ENCODE measurements around the gene FHOD3.

DNA sequence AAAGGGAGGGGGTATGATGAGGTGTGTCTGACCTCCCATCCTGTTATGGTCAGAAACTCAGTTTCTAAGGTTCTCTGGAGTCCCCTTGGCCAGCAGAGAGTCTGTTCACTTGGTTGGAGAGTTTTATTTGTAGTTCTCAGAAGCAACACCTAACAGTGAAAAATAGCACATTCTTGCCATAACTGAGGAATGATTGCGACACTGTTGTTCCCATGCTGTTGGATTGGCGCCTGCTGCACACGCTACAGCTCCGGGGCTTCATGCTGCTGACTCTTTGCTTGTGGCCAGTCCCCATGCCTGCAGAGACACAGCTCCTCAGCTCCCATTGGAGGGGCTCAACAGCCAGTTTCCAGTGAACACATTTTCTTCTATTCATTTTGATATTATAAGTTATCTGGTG is 489.2 kb downstream of the FHOD3 start:
- TF ChIP-seq, protein P1, sequence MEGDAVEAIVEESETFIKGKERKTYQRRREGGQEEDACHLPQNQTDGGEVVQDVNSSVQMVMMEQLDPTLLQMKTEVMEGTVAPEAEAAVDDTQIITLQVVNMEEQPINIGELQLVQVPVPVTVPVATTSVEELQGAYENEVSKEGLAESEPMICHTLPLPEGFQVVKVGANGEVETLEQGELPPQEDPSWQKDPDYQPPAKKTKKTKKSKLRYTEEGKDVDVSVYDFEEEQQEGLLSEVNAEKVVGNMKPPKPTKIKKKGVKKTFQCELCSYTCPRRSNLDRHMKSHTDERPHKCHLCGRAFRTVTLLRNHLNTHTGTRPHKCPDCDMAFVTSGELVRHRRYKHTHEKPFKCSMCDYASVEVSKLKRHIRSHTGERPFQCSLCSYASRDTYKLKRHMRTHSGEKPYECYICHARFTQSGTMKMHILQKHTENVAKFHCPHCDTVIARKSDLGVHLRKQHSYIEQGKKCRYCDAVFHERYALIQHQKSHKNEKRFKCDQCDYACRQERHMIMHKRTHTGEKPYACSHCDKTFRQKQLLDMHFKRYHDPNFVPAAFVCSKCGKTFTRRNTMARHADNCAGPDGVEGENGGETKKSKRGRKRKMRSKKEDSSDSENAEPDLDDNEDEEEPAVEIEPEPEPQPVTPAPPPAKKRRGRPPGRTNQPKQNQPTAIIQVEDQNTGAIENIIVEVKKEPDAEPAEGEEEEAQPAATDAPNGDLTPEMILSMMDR (conservative IDR thresholded peaks at IDR 0.05; ENCODE audit: low read depth, low read length): no peak
- TF ChIP-seq MXI1 (IDR thresholded peaks at IDR 0.05; ENCODE audit: borderline replicate concordance, low read depth, low read length) (peak; percentile 47; the same call in 1 of the 2 replicates), POLR2A (IDR thresholded peaks at IDR 0.05; ENCODE audit: low read depth, low read length) (no peak), RCOR1 (IDR thresholded peaks at IDR 0.05; ENCODE audit: insufficient replicate concordance, low read length) (no peak), RFX5 (IDR thresholded peaks at IDR 0.05; ENCODE audit: low read depth, low read length) (no peak), RAD21 (IDR thresholded peaks at IDR 0.05; ENCODE audit: low read length) (no peak)
- TF ChIP-seq, protein P2, sequence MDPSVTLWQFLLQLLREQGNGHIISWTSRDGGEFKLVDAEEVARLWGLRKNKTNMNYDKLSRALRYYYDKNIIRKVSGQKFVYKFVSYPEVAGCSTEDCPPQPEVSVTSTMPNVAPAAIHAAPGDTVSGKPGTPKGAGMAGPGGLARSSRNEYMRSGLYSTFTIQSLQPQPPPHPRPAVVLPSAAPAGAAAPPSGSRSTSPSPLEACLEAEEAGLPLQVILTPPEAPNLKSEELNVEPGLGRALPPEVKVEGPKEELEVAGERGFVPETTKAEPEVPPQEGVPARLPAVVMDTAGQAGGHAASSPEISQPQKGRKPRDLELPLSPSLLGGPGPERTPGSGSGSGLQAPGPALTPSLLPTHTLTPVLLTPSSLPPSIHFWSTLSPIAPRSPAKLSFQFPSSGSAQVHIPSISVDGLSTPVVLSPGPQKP (IDR thresholded peaks at IDR 0.05; ENCODE audit: borderline replicate concordance, low read depth, low read length): no peak
- TF ChIP-seq, protein P3, sequence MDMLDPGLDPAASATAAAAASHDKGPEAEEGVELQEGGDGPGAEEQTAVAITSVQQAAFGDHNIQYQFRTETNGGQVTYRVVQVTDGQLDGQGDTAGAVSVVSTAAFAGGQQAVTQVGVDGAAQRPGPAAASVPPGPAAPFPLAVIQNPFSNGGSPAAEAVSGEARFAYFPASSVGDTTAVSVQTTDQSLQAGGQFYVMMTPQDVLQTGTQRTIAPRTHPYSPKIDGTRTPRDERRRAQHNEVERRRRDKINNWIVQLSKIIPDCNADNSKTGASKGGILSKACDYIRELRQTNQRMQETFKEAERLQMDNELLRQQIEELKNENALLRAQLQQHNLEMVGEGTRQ (IDR thresholded peaks at IDR 0.05; ENCODE audit: low read depth, low read length): no peak

Measured in IMR-90 (cell line).